Endothelial cell of coronary artery (primary cell): ENCODE data around the gene PALS2. TPM values are rescaled to one million over a fixed set of nuclear protein-coding genes. Genes with fewer than 3 reads are reported as not detected.

Experiments used
- total RNA-seq: library from RNA; depleted of rRNA; stranded (reverse); fragments of >200 nt; gene quantifications from 2 replicates; pipeline ENCODE4 v1.2.3, GENCODE V29; 2014

Gene PALS2
- 21.1 and 26.8 TPM in 2 replicates for total RNA-seq

DNA sequence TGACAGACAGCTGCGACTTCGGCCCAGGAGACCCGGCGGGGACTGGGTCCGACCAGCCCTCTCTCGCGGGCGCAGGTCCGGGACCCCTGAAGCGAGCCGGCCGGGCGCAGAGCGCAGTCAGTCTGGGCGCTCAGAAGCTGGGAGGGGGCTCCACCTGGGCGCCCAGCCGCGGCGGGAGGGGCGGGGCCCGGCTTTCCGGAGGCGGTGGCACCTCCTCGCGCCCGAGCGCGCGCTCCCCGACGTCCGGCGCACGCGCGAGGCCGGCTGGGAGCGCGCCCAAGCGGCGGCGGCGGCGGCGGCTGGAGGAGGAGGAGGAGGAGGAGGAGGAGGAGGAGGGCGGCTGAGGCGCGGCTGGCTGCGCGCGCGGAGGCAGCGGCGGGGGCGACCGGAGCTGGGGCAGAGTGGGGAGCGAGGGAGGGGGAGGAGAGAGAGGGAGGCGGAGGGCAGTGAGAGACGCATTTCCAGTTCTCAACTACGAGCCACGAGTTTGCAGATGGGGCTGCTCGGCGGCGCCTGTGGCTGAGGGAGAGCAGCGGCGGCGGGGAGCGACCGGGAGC lies at the start of gene PALS2:
Gene PALS2 (plus strand): TSS at position 456 of the 557 bp plus-strand sequence. CDS start 50,216 bp downstream, outside the sequence.

Other genes with a start within 250 kb of the PALS2 start
- gene GSDME, start 184.0 kb downstream of the PALS2 start, total RNA-seq = 37.7 and 45.8 TPM in 2 replicates